Measurements from ENCODE around the gene GRIK4.
A peak's percentile ranks its signal among the peaks of the same experiment; 100 is the strongest.

The GRIK4 gene

GRCh38 chr11:120642196-120642894 is 130.8 kb downstream of the GRIK4 start:
- Histone ChIP-seq H3K36me3 (ENCODE audit: insufficient read depth, low read depth, low read length) (no peaks in the 10 kb centered on the region), H3K9ac (ENCODE audit: low read depth, low read length) (no peak overlapping the region), H3K27me3 (ENCODE audit: insufficient read depth, low read length) (peaks cover 85% of the 10 kb centered on the region), H3K27ac (ENCODE audit: low read length) (no peak overlapping the region), H3K4me1 (ENCODE audit: insufficient read depth, low read length) (peaks cover 15% of the 10 kb centered on the region; the same call in 1 of the 2 replicates), H3K4me3 (ENCODE audit: low read length) (no peak overlapping the region), H3K9me3 (ENCODE audit: insufficient read depth, low read depth, low read length) (peaks cover 2% of the 10 kb centered on the region; the same call in 1 of the 2 replicates)

GRCh38 chr11:120643284-120643683 is 131.7 kb downstream of the GRIK4 start:
- Histone ChIP-seq H3K4me1 (ENCODE audit: insufficient read depth, low read length) (peaks cover 15% of the 10 kb centered on the region; the same call in 1 of the 2 replicates), H3K9me3 (ENCODE audit: insufficient read depth, low read depth, low read length) (peaks cover 2% of the 10 kb centered on the region; the same call in 1 of the 2 replicates), H3K27me3 (ENCODE audit: insufficient read depth, low read length) (peaks cover 93% of the 10 kb centered on the region), H3K36me3 (ENCODE audit: insufficient read depth, low read depth, low read length) (no peaks in the 10 kb centered on the region), H3K27ac (ENCODE audit: low read length) (no peak overlapping the region), H3K4me3 (ENCODE audit: low read length) (no peak overlapping the region), H3K9ac (ENCODE audit: low read depth, low read length) (no peak overlapping the region)

- no peaks in the 10 kb centered on the region for H3K36me3 ChIP-seq (ENCODE audit: insufficient read depth, low read depth, low read length)
These were observed 134.1 kb downstream of the GRIK4 start for GRCh38 chr11:120645639-120646038.

GRCh38 chr11:120646206-120646605 is 134.7 kb downstream of the GRIK4 start:
- no peak overlapping the region for H3K9ac ChIP-seq (ENCODE audit: low read depth, low read length)
- no peaks in the 10 kb centered on the region for H3K36me3 ChIP-seq (ENCODE audit: insufficient read depth, low read depth, low read length)
- no peak overlapping the region for H3K27ac ChIP-seq (ENCODE audit: low read length)
- H3K9me3 ChIP-seq (ENCODE audit: insufficient read depth, low read depth, low read length): peaks cover 2% of the 10 kb centered on the region; the same call in 1 of the 2 replicates
- H3K4me1 ChIP-seq (ENCODE audit: insufficient read depth, low read length): peaks cover 15% of the 10 kb centered on the region; the same call in 1 of the 2 replicates
- peak overlapping the region; percentile 7; the same call in 1 of the 2 replicates for H3K4me3 ChIP-seq (ENCODE audit: low read length)
- H3K27me3 ChIP-seq (ENCODE audit: insufficient read depth, low read length): peaks cover 100% of the 10 kb centered on the region

More at GRCh38 chr11:120645639-120646038, 134.1 kb downstream of the GRIK4 start:
- Histone ChIP-seq H3K9me3 (ENCODE audit: insufficient read depth, low read depth, low read length) (peaks cover 2% of the 10 kb centered on the region; the same call in 1 of the 2 replicates), H3K4me3 (ENCODE audit: low read length) (peak overlapping the region; percentile 46), H3K9ac (ENCODE audit: low read depth, low read length) (no peak overlapping the region), H3K27me3 (ENCODE audit: insufficient read depth, low read length) (peaks cover 100% of the 10 kb centered on the region), H3K4me1 (ENCODE audit: insufficient read depth, low read length) (peaks cover 15% of the 10 kb centered on the region; the same call in 1 of the 2 replicates), H3K27ac (ENCODE audit: low read length) (no peak overlapping the region)

GRCh38 chr11:120647681-120648080 is 136.1 kb downstream of the GRIK4 start:
- Histone ChIP-seq H3K9ac (ENCODE audit: low read depth, low read length) (no peak overlapping the region), H3K27ac (ENCODE audit: low read length) (no peak overlapping the region), H3K9me3 (ENCODE audit: insufficient read depth, low read depth, low read length) (peaks cover 2% of the 10 kb centered on the region; the same call in 1 of the 2 replicates), H3K36me3 (ENCODE audit: insufficient read depth, low read depth, low read length) (no peaks in the 10 kb centered on the region), H3K4me1 (ENCODE audit: insufficient read depth, low read length) (peaks cover 15% of the 10 kb centered on the region; the same call in 1 of the 2 replicates), H3K27me3 (ENCODE audit: insufficient read depth, low read length) (peaks cover 100% of the 10 kb centered on the region), H3K4me3 (ENCODE audit: low read length) (no peak overlapping the region)

- Histone ChIP-seq H3K36me3 (ENCODE audit: insufficient read depth, low read depth, low read length) (no peaks in the 10 kb centered on the region), H3K4me3 (ENCODE audit: low read length) (no peak overlapping the region), H3K27ac (ENCODE audit: low read length) (no peak overlapping the region), H3K4me1 (ENCODE audit: insufficient read depth, low read length) (peaks cover 15% of the 10 kb centered on the region; the same call in 1 of the 2 replicates), H3K27me3 (ENCODE audit: insufficient read depth, low read length) (peaks cover 100% of the 10 kb centered on the region), H3K9me3 (ENCODE audit: insufficient read depth, low read depth, low read length) (peaks cover 2% of the 10 kb centered on the region; the same call in 1 of the 2 replicates), H3K9ac (ENCODE audit: low read depth, low read length) (no peak overlapping the region)
These were observed 137.2 kb downstream of the GRIK4 start for GRCh38 chr11:120648771-120649170.

GRCh38 chr11:120649316-120649715 is 137.8 kb downstream of the GRIK4 start:
- H3K9ac ChIP-seq (ENCODE audit: low read depth, low read length): no peak overlapping the region
- peaks cover 97% of the 10 kb centered on the region for H3K27me3 ChIP-seq (ENCODE audit: insufficient read depth, low read length)
- no peak overlapping the region for H3K4me3 ChIP-seq (ENCODE audit: low read length)
- peaks cover 2% of the 10 kb centered on the region; the same call in 1 of the 2 replicates for H3K9me3 ChIP-seq (ENCODE audit: insufficient read depth, low read depth, low read length)
- peaks cover 15% of the 10 kb centered on the region; the same call in 1 of the 2 replicates for H3K4me1 ChIP-seq (ENCODE audit: insufficient read depth, low read length)
- no peaks in the 10 kb centered on the region for H3K36me3 ChIP-seq (ENCODE audit: insufficient read depth, low read depth, low read length)
- no peak overlapping the region for H3K27ac ChIP-seq (ENCODE audit: low read length)

- H3K4me1 ChIP-seq (ENCODE audit: insufficient read depth, low read length): peaks cover 1% of the 10 kb centered on the region; the same call in 1 of the 2 replicates
- H3K36me3 ChIP-seq (ENCODE audit: insufficient read depth, low read depth, low read length): no peaks in the 10 kb centered on the region
- H3K9ac ChIP-seq (ENCODE audit: low read depth, low read length): no peak overlapping the region
- H3K4me3 ChIP-seq (ENCODE audit: low read length): no peak overlapping the region
- no peak overlapping the region for H3K27ac ChIP-seq (ENCODE audit: low read length)
- H3K9me3 ChIP-seq (ENCODE audit: insufficient read depth, low read depth, low read length): peaks cover 2% of the 10 kb centered on the region; the same call in 1 of the 2 replicates
- peaks cover 83% of the 10 kb centered on the region for H3K27me3 ChIP-seq (ENCODE audit: insufficient read depth, low read length)
These were observed 139.8 kb downstream of the GRIK4 start for GRCh38 chr11:120651396-120651795.

GRCh38 chr11:120651836-120652235 is 140.3 kb downstream of the GRIK4 start:
- no peak overlapping the region for H3K4me3 ChIP-seq (ENCODE audit: low read length)
- no peak overlapping the region for H3K9ac ChIP-seq (ENCODE audit: low read depth, low read length)
- no peaks in the 10 kb centered on the region for H3K4me1 ChIP-seq (ENCODE audit: insufficient read depth, low read length)
- H3K27me3 ChIP-seq (ENCODE audit: insufficient read depth, low read length): peaks cover 78% of the 10 kb centered on the region
- no peak overlapping the region for H3K27ac ChIP-seq (ENCODE audit: low read length)
- H3K36me3 ChIP-seq (ENCODE audit: insufficient read depth, low read depth, low read length): no peaks in the 10 kb centered on the region
- peaks cover 2% of the 10 kb centered on the region; the same call in 1 of the 2 replicates for H3K9me3 ChIP-seq (ENCODE audit: insufficient read depth, low read depth, low read length)

GRCh38 chr11:120652705-120653335 is 141.3 kb downstream of the GRIK4 start:
- Histone ChIP-seq H3K27me3 (ENCODE audit: insufficient read depth, low read length) (peaks cover 68% of the 10 kb centered on the region), H3K4me3 (ENCODE audit: low read length) (no peak overlapping the region), H3K36me3 (ENCODE audit: insufficient read depth, low read depth, low read length) (no peaks in the 10 kb centered on the region)

GRCh38 chr11:120655589-120655988 is 144.0 kb downstream of the GRIK4 start:
- Histone ChIP-seq H3K9ac (ENCODE audit: low read depth, low read length) (no peak overlapping the region), H3K36me3 (ENCODE audit: insufficient read depth, low read depth, low read length) (no peaks in the 10 kb centered on the region), H3K27me3 (ENCODE audit: insufficient read depth, low read length) (peaks cover 45% of the 10 kb centered on the region), H3K9me3 (ENCODE audit: insufficient read depth, low read depth, low read length) (no peaks in the 10 kb centered on the region), H3K27ac (ENCODE audit: low read length) (no peak overlapping the region), H3K4me3 (ENCODE audit: low read length) (no peak overlapping the region), H3K4me1 (ENCODE audit: insufficient read depth, low read length) (no peaks in the 10 kb centered on the region)

More at GRCh38 chr11:120652705-120653335, 141.3 kb downstream of the GRIK4 start:
- Histone ChIP-seq H3K9ac (ENCODE audit: low read depth, low read length) (no peak overlapping the region), H3K9me3 (ENCODE audit: insufficient read depth, low read depth, low read length) (no peaks in the 10 kb centered on the region), H3K27ac (ENCODE audit: low read length) (no peak overlapping the region), H3K4me1 (ENCODE audit: insufficient read depth, low read length) (no peaks in the 10 kb centered on the region)
